H1 (cell line): Measurements from ENCODE around the gene ZRANB3. TPM values are rescaled to one million over a fixed set of nuclear protein-coding genes. Genes with fewer than 3 reads are reported as not detected.

Experiments used
- CHD2 ChIP-seq: IDR thresholded peaks from 2 replicates; pipeline ENCODE4 v1.6.1; 2012; ENCODE audit warnings: low read length, improper control_type of control experiment
- RBBP5 ChIP-seq: IDR thresholded peaks from 2 replicates; pipeline ENCODE4 v1.7.1; 2012; ENCODE audit warnings: low read depth, mild to moderate bottlenecking, inconsistent platforms, low read length, moderate library complexity, borderline replicate concordance
- TAF7 ChIP-seq: optimal IDR thresholded peaks from 2 replicates; pipeline ENCODE3; 2011; ENCODE audit warnings: low read depth, mild to moderate bottlenecking, inconsistent platforms, low read length, moderate library complexity, borderline replicate concordance
- TBP ChIP-seq: IDR thresholded peaks from 2 replicates; pipeline ENCODE4 v1.6.1; 2011; ENCODE audit warnings: low read depth, low read length, improper control_type of control experiment
- ZNF274 ChIP-seq: IDR thresholded peaks from 2 replicates; pipeline ENCODE4 v1.7.0; 2012; ENCODE audit warnings: low read length, borderline replicate concordance; ENCODE audit errors: extremely low read depth
- polyA plus RNA-seq, 7 experiments: library from polyadenylated mRNA; depleted of rRNA in 3 of 7; stranded (reverse) in 5 of 7; unstranded in 2 of 7; fragments of >200 nt in 5 of 7; fragments of 200-250 nt in 2 of 7; gene quantifications; 1 replicate in 5 of 7; 2 replicates in 1 of 7; 4 replicates in 1 of 7; pipeline versions ENCODE4 v1.2.1 to v1.2.3, GENCODE V29; 2011 to 2013; ENCODE audit warnings: missing spikeins in 2 of 7, mixed read lengths in 2 of 7
- total RNA-seq: library from RNA; stranded (reverse); fragmentation: NEBNext Ultra II Directional; extraction: Animal tissue kit (Norgen Biotek cat#: 25700); gene quantifications from 2 replicates; pipeline ENCODE4 v1.2.1, GENCODE V29; 2021
- TF ChIP-seq, protein P1 (sequence below): fragments of 300-600 bp; sonication (generic); IDR thresholded peaks from 2 replicates; pipeline ENCODE4 v1.7.1; 2012; ENCODE audit warnings: low read length, moderate library complexity, mild to moderate bottlenecking, inconsistent platforms; ENCODE audit not compliant: insufficient replicate concordance

ZRANB3 gene
- total and polyA plus RNA-seq, 2 of the 8 experiments (the other 6 are each of a cell fraction or from before 2014, with no cell fraction given), result 4.5 to 19.3 TPM

- TF ChIP-seq CHD2 (no peak), RBBP5 (no peak), TBP (no peak), TAF7 (no peak), ZNF274 (no peak)
- TF ChIP-seq, protein P1, sequence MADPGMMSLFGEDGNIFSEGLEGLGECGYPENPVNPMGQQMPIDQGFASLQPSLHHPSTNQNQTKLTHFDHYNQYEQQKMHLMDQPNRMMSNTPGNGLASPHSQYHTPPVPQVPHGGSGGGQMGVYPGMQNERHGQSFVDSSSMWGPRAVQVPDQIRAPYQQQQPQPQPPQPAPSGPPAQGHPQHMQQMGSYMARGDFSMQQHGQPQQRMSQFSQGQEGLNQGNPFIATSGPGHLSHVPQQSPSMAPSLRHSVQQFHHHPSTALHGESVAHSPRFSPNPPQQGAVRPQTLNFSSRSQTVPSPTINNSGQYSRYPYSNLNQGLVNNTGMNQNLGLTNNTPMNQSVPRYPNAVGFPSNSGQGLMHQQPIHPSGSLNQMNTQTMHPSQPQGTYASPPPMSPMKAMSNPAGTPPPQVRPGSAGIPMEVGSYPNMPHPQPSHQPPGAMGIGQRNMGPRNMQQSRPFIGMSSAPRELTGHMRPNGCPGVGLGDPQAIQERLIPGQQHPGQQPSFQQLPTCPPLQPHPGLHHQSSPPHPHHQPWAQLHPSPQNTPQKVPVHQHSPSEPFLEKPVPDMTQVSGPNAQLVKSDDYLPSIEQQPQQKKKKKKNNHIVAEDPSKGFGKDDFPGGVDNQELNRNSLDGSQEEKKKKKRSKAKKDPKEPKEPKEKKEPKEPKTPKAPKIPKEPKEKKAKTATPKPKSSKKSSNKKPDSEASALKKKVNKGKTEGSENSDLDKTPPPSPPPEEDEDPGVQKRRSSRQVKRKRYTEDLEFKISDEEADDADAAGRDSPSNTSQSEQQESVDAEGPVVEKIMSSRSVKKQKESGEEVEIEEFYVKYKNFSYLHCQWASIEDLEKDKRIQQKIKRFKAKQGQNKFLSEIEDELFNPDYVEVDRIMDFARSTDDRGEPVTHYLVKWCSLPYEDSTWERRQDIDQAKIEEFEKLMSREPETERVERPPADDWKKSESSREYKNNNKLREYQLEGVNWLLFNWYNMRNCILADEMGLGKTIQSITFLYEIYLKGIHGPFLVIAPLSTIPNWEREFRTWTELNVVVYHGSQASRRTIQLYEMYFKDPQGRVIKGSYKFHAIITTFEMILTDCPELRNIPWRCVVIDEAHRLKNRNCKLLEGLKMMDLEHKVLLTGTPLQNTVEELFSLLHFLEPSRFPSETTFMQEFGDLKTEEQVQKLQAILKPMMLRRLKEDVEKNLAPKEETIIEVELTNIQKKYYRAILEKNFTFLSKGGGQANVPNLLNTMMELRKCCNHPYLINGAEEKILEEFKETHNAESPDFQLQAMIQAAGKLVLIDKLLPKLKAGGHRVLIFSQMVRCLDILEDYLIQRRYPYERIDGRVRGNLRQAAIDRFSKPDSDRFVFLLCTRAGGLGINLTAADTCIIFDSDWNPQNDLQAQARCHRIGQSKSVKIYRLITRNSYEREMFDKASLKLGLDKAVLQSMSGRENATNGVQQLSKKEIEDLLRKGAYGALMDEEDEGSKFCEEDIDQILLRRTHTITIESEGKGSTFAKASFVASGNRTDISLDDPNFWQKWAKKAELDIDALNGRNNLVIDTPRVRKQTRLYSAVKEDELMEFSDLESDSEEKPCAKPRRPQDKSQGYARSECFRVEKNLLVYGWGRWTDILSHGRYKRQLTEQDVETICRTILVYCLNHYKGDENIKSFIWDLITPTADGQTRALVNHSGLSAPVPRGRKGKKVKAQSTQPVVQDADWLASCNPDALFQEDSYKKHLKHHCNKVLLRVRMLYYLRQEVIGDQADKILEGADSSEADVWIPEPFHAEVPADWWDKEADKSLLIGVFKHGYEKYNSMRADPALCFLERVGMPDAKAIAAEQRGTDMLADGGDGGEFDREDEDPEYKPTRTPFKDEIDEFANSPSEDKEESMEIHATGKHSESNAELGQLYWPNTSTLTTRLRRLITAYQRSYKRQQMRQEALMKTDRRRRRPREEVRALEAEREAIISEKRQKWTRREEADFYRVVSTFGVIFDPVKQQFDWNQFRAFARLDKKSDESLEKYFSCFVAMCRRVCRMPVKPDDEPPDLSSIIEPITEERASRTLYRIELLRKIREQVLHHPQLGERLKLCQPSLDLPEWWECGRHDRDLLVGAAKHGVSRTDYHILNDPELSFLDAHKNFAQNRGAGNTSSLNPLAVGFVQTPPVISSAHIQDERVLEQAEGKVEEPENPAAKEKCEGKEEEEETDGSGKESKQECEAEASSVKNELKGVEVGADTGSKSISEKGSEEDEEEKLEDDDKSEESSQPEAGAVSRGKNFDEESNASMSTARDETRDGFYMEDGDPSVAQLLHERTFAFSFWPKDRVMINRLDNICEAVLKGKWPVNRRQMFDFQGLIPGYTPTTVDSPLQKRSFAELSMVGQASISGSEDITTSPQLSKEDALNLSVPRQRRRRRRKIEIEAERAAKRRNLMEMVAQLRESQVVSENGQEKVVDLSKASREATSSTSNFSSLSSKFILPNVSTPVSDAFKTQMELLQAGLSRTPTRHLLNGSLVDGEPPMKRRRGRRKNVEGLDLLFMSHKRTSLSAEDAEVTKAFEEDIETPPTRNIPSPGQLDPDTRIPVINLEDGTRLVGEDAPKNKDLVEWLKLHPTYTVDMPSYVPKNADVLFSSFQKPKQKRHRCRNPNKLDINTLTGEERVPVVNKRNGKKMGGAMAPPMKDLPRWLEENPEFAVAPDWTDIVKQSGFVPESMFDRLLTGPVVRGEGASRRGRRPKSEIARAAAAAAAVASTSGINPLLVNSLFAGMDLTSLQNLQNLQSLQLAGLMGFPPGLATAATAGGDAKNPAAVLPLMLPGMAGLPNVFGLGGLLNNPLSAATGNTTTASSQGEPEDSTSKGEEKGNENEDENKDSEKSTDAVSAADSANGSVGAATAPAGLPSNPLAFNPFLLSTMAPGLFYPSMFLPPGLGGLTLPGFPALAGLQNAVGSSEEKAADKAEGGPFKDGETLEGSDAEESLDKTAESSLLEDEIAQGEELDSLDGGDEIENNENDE, result no peak
These were observed 371.8 kb downstream of the ZRANB3 start (continued) for GRCh38 chr2:135159191-135159590.
